Panc1 (cell line): ENCODE measurements around the gene CCDC167. TPM values are rescaled to one million over a fixed set of nuclear protein-coding genes. Genes with fewer than 3 reads are reported as not detected.

Experiments used
- ATAC-seq: fragments of 200-7000 bp; cut with Tn5 transposase; 2 replicates; pipeline ENCODE4 v1.9.1; 2020; ENCODE audit warnings: mild to moderate bottlenecking, moderate library complexity
- BruUV-seq: library from RNA; stranded (reverse); fragments of 400-500 nt; replicated peaks from 2 replicates; lab custom pipeline; 2021; lab: Mats Ljungman, UMichigan
- CTCF ChIA-PET: fragments of 300-600 bp; sonication (Branson Sonifier 250); formaldehyde crosslinking; loops from one replicate; lab custom pipeline; 2022; ENCODE audit warnings: antibody characterized with exemption; lab: Charles Lee
- POLR2A ChIA-PET: fragments of 300-600 bp; sonication (Branson Sonifier 250); formaldehyde crosslinking; loops from one replicate; lab custom pipeline; 2022; ENCODE audit warnings: antibody characterized with exemption; lab: Charles Lee
- DNase-seq: peaks from one replicate; pipeline ENCODE4 v3.0.0-alpha.2; 2010; ENCODE audit warnings: low read depth, low spot score
- H3K27ac ChIP-seq: 2 replicates; pipeline ENCODE4 v1.5.1; 2011; ENCODE audit warnings: mild to moderate bottlenecking, low read length, inconsistent platforms
- H3K27me3 ChIP-seq: fragments of 200-500 bp; sonication (Bioruptor generic); 2 replicates; pipeline ENCODE4 v1.6.0; 2014; ENCODE audit warnings: low read length, inconsistent platforms; ENCODE audit not compliant: control insufficient read depth, insufficient read depth
- H3K36me3 ChIP-seq: fragments of 200-500 bp; sonication (Bioruptor generic); 2 replicates; pipeline ENCODE4 v1.5.1; 2014; ENCODE audit warnings: inconsistent platforms, mild to moderate bottlenecking, low read length, moderate library complexity; ENCODE audit not compliant: control insufficient read depth, insufficient read depth
- H3K4me1 ChIP-seq: 2 replicates; pipeline ENCODE4 v1.5.1; 2011; ENCODE audit warnings: inconsistent platforms, mild to moderate bottlenecking, low read length, moderate library complexity; ENCODE audit not compliant: control insufficient read depth, insufficient read depth
- H3K4me3 ChIP-seq, 2 experiments: 2 replicates each; pipeline ENCODE4 v1.5.1; 2011 to 2012; ENCODE audit warnings: low read depth in 2 of 2, low read length in 2 of 2, mild to moderate bottlenecking in 2 of 2, inconsistent platforms in 1 of 2, moderate library complexity in 1 of 2
- H3K9me3 ChIP-seq: fragments of 200-500 bp; sonication (Bioruptor generic); 2 replicates; pipeline ENCODE4 v1.5.1; 2014; ENCODE audit warnings: low read depth, mild to moderate bottlenecking, inconsistent platforms, low read length, moderate library complexity; ENCODE audit not compliant: control insufficient read depth, insufficient read depth
- CTCF ChIP-seq: fragments of 450-650 bp; IDR thresholded peaks from 2 replicates; pipeline ENCODE4 v1.5.1; 2017; ENCODE audit warnings: mild to moderate bottlenecking
- POLR2AphosphoS5 ChIP-seq: IDR thresholded peaks from 2 replicates; pipeline ENCODE4 v1.6.1; 2012; ENCODE audit warnings: mild to moderate bottlenecking, low read depth, low read length, moderate library complexity
- REST ChIP-seq, 2 experiments: IDR thresholded peaks; 2 replicates each; pipeline ENCODE4 v1.6.1; 2011 to 2012; ENCODE audit warnings: low read depth in 2 of 2, control low read depth in 1 of 2, low read length in 1 of 2, mild to moderate bottlenecking in 1 of 2, moderate library complexity in 1 of 2; ENCODE audit not compliant: insufficient read depth in 1 of 2
- SIN3A ChIP-seq: IDR thresholded peaks from 2 replicates; pipeline ENCODE4 v1.6.1; 2012; ENCODE audit warnings: low read depth, mild to moderate bottlenecking, low read length, moderate library complexity, borderline replicate concordance; ENCODE audit not compliant: insufficient read depth
- TCF7L2 ChIP-seq: IDR thresholded peaks from 2 replicates; pipeline ENCODE4 v1.6.1; 2011; ENCODE audit warnings: mild to moderate bottlenecking, low read depth, low read length, inconsistent platforms
- in situ Hi-C: cut with HindIII; loops from 2 replicates; pipeline ENCODE4 v1.10.0; 2016; ENCODE audit warnings: low sequenced_read_pairs, low pct_unique_long_range_greater_than_20kb
- intact Hi-C: fragments of 100-400 bp; cut with micrococcal nuclease; formaldehyde crosslinking; loops from one replicate; pipeline ENCODE4 v1.10.0; 2022; ENCODE audit not compliant: unreplicated experiment
- total RNA-seq: library from RNA; stranded (reverse); gene quantifications from one replicate; pipeline ENCODE4 v1.2.1, GENCODE V29; 2021; ENCODE audit not compliant: unreplicated experiment

The CCDC167 gene
- total RNA-seq, 1 experiment from 2014 or later, result 57.6 TPM

- in situ Hi-C loops, result no loop called here
- no peak overlapping the region for H3K27ac ChIP-seq
- DNase-seq, result no peak
These were observed 26.0 kb upstream of the CCDC167 start for GRCh38 chr6:37525460-37526357.

GRCh38 chr6:37524970-37525318 is 25.3 kb upstream of the CCDC167 start:
- ChIA-PET POLR2A (no interaction called here), CTCF (interaction anchor here (0.6 kb wide), 1 partner anchor 46 kb away, joined by 7 read pairs; no protein-coding TSS in a partner anchor)
- no peak for TF ChIP-seq POLR2AphosphoS5
- TF ChIP-seq REST (IDR thresholded peaks at IDR 0.05; ENCODE audit: insufficient read depth in 1 of 2, low read depth in 2 of 2, low read length in 1 of 2), result no peak
- no peak for TF ChIP-seq TCF7L2
- ATAC-seq (peak; percentile 62), DNase-seq (no peak)
- Histone ChIP-seq H3K4me1 (peaks cover 19% of the 10 kb centered on the region), H3K27me3 (no peaks in the 10 kb centered on the region), H3K27ac (no peak overlapping the region; the same call in 1 of the 2 replicates), H3K9me3 (no peaks in the 10 kb centered on the region), H3K36me3 (no peaks in the 10 kb centered on the region), H3K4me3 (no peak overlapping the region)
- intact Hi-C loops (no loop called here), in situ Hi-C loops (no loop called here)
- BruUV-seq, result no TSS peak

More at GRCh38 chr6:37525460-37526357, 26.0 kb upstream of the CCDC167 start:
- Histone ChIP-seq H3K36me3 (no peaks in the 10 kb centered on the region), H3K27me3 (no peaks in the 10 kb centered on the region), H3K9me3 (no peaks in the 10 kb centered on the region), H3K4me3 (no peak overlapping the region), H3K4me1 (peaks cover 19% of the 10 kb centered on the region)
- ChIA-PET CTCF (interaction anchor here (0.6 kb wide), 2 partner anchors 40 to 46 kb away, joined by 6 to 7 read pairs; no protein-coding TSS in a partner anchor), POLR2A (no interaction called here)
- intact Hi-C loops, result no loop called here
- ATAC-seq, result no peak
- no TSS peak for BruUV-seq
- no peak for TF ChIP-seq SIN3A
- no peak for TF ChIP-seq POLR2AphosphoS5
- peak; percentile 93 to 94 for TF ChIP-seq REST (IDR thresholded peaks at IDR 0.05; ENCODE audit: insufficient read depth in 1 of 2, low read depth in 2 of 2, low read length in 1 of 2)
- TF ChIP-seq TCF7L2, result no peak
- TF ChIP-seq CTCF, result no peak
